SU-DHL-6 (cell line): ENCODE data around the gene VPS37C.

Experiments
- CTCF ChIP-seq: fragments of 200-600 bp; sonication (generic); IDR thresholded peaks from one replicate; pipeline ENCODE4 v1.5.1; 2017; ENCODE audit warnings: antibody characterized with exemption, mild to moderate bottlenecking, low read length, moderate library complexity; ENCODE audit not compliant: insufficient read depth, poor library complexity, severe bottlenecking
- EZH2phosphoT487 ChIP-seq: fragments of 200-600 bp; sonication (generic), shearing (Covaris generic); conservative IDR thresholded peaks from 2 replicates; pipeline ENCODE4 v1.6.1; 2018; ENCODE audit warnings: mild to moderate bottlenecking, antibody characterized with exemption, low read length, moderate library complexity, mixed read lengths

- no peak for TF ChIP-seq CTCF
- no peak for TF ChIP-seq EZH2phosphoT487
Measured at GRCh38 chr11:61102667-61103571, 58.3 kb downstream of the VPS37C start.
